CD4-positive, alpha-beta T cell treated with Interleukin-15 for 4 hours (primary cell): ENCODE results near the gene UBQLN4.

Experiments
- DNase-seq: peaks from one replicate; pipeline ENCODE4 v3.0.0-alpha.2; 2020; ENCODE audit warnings: low spot score

Gene UBQLN4

GRCh38 chr1:156053768-156054499 is at the start of gene UBQLN4:
Gene UBQLN4, minus strand, starts transcription at chr1:156053798. Its CDS starts 97 bp downstream, at chr1:156053701.
- peak; percentile 87 for DNase-seq

DNA sequence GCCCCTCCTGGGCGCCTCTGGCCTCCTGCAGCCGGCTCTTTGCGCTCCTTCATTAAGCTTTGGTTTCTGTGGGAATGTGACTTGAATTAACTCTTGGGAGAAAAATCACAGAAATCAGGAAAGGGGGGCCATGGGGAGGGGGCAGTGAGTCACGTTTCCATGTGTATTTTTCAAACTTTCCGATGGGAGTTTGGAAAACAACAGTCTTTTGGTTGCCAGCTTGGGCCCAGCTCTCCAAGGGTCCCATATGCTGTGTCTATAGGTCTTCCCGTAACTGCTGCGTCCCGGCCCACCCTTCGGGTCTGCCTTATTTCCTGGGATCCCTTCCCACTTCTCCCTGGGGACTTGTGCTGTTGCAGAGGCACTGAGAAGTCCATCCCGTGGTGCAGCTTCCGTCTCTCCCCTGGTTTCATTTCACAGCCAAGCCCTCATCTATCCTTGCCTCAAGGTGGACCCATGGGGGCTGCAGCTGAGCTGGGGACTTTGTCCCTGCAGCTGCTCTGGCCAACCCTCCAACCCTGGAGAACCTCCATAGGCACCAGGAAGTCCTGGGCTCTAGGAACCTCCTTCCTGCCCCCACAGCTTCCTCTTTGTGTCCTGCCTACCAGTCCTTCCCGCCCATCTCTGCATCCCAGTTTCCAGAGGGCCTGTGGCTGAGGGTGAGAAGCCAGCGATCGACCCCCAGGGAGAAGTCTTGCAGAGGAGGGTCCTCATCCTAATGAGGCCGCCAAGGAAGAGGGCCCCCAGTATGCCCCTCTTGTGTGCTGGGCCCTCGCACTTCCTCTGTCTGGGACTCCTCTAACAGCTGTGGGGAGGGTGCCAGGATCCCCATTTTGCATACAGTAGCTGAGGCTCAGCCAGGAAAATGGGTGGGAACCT is 49.3 kb upstream of the UBQLN4 start:
- no peak for DNase-seq

DNA sequence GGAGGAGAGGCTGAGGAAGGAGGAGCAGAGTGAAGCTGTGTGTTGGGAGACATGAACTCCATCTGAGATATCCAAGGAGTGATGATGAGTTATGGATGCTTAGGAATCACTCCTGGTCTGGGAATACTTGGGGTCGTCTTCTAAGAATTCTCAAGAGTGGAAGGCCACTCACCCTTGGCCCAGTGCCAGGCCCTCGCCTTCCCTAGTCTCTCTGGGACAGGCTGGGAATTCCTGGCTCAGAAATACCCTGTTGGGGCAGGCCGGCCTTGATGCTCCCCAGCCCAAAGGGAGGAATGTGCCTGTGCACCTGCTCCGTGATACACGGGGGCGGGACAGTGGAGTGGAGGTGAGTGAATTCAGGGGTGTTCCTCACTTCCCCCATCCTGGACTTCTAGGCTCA is 48.3 kb upstream of the UBQLN4 start:
- DNase-seq, result no peak

DNA sequence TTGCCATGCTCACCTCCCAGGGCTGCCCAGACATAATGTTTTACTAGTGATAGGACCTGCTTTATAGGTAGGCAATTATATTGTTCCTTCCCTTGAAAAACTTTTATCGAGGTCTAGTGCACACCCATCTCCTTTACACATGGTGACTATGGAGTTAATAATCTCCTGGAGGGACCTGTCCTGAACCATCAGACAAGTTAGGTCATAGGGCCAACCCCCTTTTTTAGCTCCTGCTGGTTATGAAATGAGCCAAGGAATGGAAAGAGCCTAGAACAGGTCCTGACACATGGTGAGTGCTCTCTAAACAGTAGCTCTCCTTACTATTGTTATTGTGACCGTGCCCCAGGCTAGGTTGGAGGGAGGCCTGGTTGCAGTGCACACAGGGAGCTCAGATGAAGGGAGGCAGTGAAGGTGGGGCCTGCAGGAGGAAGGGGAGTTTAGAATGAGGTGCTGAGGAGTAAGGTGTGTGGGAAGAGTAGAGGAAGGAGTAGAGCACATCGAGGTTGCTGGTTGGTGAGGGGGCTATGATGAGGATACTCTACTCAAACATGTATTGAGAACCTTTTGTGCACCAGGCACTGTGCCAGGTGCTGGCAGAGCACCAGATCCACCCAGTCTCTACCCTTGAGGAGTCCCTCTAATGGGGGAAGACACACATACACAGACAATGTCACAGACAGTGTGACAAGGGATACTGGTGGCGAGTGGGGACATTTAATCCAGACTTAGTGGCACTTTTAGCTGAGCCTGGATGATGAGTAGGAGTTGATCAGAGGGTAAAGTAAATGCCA is 46.8 kb upstream of the UBQLN4 start:
- DNase-seq, result no peak

- no peak for DNase-seq
Observed at GRCh38 chr1:156099282-156099681, 45.7 kb upstream of the UBQLN4 start.

- DNase-seq, result no peak
Observed at GRCh38 chr1:156098784-156099183, 45.2 kb upstream of the UBQLN4 start.

DNA sequence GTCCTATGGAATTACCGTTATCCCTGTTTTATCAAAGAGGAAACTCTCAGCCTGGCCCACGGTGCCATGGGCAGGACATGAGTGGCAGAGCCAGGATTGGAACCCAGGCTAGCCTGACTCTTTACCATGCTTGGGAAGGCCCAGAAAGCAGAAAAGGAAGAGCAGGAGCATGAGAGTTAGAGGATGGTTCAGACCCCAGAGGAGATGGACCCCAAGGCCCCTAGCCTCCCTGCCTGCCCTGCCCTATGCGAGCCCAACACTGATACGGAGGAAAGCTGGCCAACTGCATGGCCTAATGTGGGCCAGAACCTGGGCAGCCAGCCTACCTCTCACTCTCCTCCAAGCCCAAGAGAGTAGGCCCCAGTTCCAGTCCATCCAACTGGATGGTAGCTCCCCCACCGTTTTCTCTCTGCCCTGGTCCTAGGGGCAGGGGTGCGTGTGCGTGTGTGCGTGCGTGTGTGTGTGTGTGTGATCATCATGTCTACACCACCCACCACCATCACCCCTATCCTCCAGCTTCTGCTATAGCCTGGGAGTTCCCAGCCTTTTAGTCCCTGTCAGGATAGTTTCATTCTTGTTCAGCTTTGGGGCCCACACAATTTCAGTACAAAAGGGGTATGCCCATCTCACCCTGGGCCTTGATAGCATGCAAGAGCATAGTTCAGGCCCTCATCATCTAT is 44.0 kb upstream of the UBQLN4 start:
- no peak for DNase-seq

DNA sequence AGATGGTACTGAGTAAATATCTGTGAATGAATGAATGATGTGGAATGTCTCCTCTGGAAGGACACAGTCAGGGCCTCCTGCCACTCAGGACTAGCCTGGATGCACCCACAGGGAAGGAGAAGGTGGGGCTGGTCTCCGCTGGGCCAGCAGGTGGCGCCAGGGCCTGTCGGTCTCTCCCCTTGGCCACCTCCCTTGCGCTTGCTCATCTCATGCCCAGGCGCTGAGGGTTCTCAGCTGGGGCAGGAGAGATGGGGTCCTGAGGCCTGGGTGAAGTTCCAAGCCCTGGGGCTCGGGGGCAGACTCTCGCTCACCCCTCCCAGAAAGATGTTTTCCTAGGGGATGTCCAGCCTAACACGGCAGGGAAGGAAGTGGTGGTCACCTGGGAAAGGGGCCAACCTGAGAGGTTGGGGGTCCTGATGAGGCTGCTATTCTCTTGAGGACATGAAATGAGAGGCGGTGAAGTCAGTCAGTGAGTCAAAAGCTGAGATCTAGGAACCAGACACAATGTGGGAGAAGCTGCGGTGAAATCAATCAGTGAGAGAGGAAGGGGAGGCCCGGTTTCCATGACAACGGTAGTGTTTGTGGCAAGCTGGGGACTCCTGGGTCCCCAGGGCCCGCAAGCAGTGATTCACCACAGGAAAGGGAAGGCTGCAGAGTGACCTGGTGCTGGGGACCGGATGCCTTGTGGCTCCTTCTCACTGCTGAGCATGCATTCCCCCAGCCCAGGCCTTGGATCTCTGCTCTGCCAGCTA is 43.2 kb upstream of the UBQLN4 start:
- peak; percentile 97 for DNase-seq

DNA sequence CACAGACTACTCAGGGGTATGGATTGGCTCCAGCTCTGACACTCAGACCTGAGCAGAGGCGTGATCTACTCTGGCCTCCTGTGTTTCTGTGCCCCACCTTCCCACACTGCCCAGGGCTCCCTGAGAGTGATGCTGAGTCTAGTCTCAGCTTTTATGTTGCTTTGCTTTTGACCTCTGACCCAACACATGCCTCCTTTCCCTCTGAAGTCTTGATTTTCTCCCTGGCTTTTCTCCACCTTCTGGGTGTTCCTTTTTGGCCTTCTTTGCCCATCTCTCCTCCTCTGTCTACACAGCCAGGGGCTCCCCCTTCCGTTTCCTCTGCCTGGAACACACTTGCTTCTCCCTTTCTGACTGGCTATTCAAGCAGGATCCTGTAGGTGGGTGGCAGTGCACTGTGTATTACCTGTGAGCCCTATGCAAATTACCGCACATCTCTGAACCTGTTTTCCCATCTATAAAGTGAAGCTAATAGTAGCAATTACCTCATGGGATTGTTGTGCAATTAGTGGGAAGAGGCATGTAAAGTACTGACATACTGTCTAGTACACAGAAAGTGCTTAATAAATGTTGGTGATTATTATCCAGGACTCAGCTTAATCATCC is 42.4 kb upstream of the UBQLN4 start:
- no peak for DNase-seq

DNA sequence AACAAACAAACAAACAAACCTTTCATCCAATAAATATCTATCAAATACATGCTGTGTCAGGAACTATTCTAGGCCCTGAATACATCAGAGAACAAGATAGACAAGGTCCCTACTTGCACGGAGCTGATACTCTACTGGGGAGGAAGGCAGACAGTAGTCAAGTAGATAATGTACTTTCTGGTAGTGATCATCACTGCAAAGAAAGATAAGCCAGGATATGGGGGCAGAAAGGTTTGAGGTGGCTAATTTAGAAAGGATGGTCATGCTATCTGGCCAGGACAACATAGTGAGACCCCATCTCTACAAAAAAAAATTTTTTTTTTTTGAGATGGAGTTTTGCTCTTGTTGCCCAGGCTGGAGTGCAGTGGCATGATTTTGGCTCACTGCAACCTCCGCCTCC is 38.0 kb upstream of the UBQLN4 start:
- DNase-seq, result no peak

- peak; percentile 90 for DNase-seq
Observed at GRCh38 chr1:156090840-156091188, 37.2 kb upstream of the UBQLN4 start.

GRCh38 chr1:156090138-156090839 is 36.7 kb upstream of the UBQLN4 start:
- no peak for DNase-seq

DNA sequence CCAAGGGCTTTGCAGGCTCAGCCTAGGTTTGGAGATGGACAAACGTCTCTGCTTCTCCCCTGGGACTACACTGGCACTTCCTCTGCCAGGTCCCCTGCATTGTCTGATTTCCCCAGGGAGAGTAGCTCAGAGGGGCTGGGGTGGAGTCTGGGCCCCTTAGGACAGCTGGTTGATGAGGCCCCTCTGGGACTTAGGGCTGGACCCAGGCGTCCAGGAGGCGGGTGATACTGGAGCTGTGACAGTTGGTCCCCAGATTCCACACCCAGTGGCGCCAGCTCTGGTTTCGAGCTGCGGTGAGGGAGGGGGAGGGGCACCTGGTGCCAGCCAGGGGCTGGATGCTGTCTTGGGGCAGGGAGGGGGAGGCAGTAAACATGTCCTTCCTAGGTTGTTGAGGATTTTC is 36.1 kb upstream of the UBQLN4 start:
- no peak for DNase-seq

GRCh38 chr1:156086256-156086662 is 32.7 kb upstream of the UBQLN4 start:
- no peak for DNase-seq

DNA sequence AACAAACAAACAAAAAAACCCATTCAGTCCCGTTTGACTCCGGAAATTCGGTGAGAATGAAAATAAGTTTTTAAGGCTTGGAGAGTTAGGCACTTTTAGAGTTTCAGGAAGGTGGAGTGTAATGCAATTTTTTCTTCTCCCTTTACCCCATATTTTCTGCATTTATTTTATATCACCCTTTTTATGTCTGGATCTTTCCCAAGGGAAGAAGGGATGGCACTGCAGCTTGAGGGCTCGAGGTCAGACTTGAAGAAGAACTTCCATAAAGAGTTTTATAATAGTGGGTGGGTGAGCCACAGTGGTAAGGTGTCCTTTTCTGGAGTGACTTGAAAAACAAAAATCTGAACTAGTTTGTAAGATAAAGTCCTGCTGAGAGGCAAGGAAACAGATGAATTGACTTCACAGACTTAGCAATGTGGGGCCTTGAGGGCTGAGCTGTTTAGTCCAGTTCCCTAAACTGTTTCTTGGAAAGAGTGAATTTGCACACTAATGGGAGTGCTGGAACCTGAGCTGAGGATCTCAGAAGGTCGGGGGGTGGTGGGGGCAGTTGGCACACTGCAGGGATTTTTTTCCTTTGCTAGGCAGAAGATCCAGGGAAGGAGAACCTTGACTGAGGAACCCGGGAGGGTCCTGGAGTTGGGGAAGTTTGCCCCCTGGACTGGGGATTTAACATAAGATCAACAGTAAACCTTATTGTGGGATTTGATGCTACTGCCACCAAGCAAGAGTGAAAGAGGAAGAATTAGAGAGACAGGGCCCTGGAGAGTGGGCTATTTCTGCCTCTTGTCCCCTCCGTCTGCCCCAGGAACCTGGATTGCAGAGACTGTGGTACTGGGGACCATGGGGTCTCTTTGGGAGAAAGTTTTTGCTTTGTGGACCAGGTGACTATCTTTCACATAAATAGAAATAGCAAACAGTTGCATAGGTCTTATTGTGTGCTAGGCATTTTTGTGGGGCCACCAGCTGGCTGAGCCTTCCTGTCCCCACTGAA is 30.5 kb upstream of the UBQLN4 start:
- DNase-seq, result no peak

DNA sequence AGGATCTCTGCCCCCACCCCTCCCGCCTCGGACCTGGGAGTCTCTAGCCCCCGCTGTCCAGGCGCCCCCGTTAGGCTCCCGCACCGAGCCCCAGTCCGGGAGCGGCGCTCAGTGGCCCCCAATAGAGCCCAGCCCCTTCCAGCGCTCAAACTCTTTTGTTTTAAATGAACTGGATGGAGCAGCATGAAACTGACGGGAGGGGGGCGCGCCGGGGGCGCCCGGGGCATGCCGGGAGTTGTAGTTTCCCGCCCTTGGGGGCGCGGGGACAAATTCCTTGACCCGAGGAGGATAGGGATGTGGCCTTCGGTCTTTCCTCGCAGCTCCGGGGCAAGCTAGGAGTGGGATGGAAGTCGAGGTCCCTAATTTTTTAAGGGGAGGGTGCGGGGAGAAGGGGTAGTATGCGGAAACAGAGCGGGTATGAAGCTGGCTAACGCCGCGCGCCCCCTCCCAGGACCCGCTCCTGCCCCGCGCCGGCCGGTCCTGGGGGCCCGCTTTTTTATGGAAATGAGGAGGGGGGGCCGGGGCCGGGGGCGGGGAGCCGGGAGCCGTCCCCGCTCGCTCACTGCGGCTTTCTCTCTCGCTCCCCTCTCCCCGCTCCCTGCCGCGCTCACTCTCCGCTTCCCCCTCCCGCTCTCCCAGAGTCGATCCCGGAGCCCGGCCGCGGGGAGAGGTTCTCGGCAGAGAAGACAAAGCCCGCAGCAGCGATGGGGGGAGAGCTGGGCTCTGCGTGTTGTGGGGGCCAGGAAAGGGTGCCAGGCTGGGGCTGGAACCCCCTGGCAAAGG is 28.9 kb upstream of the UBQLN4 start, which contains the start of gene MEX3A:
TSS of gene MEX3A (minus strand) at position 157 of the 783 bp plus-strand sequence. CDS start 467 bp downstream, outside the sequence.
- peak; percentile 47 for DNase-seq

DNA sequence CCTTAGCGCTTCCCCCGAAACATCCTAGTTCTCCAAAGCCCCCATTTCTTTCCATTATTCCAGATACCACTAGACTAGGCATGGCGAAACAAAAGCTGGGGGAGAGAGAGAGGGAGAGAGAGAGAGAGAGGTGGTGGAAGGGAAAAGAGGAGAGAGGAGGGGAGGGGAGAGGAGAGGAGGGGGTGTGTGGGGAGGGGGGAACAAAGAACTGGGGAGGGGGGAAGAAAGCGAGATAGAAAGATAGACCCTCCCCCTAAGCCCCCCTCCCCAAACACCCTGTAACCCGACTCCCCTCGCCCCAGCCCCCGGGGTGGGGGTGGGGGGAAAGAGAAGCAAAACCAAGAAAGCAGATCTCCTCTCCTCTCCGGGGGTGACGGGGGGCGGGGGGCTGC is 28.3 kb upstream of the UBQLN4 start:
- no peak for DNase-seq
